ENCODE measurements around the gene RPS6KA4.

The RPS6KA4 gene

GRCh38 chr11:64352995-64353714 lies 5.8 kb upstream of the RPS6KA4 start:
- ChIA-PET POLR2A (ENCODE audit: low non-redundant PET) (interaction anchor here (0.8 to 1.9 kb wide), 2 partner anchors 11 to 35 kb away, joined by 3 to 9 read pairs; partner anchors contain the start of genes PRDX5 and TRMT112), CTCF (interaction anchor here (0.7 to 4.9 kb wide), 6 partner anchors 9 to 193 kb away, joined by 3 to 34 read pairs (median 4); partner anchors contain the start of genes PRDX5 and TRMT112)
- DNase-seq (ENCODE audit: low spot score), result no peak
- peak overlapping the region; percentile 52 for H3K27ac ChIP-seq
- TF ChIP-seq CTCF (conservative IDR thresholded peaks at IDR 0.05; ENCODE audit: low read depth), result no peak

- DNase-seq (ENCODE audit: low spot score), result no peak
- peak overlapping the region; percentile 52 for H3K27ac ChIP-seq
- POLR2A ChIA-PET (ENCODE audit: low non-redundant PET), result interaction anchor here (1.9 kb wide), 1 partner anchor 36 kb away, joined by 9 read pairs; the partner anchor contains the start of genes PRDX5 and TRMT112
- no peak for TF ChIP-seq CTCF (conservative IDR thresholded peaks at IDR 0.05; ENCODE audit: low read depth)
- CTCF ChIA-PET, result interaction anchor here (0.5 to 4.9 kb wide), 12 partner anchors 8 to 1652 kb away, joined by 3 to 34 read pairs (median 6); partner anchors contain the start of genes PRDX5 and TRMT112
Measured at GRCh38 chr11:64353715-64354506, 5.1 kb upstream of the RPS6KA4 start.

DNA sequence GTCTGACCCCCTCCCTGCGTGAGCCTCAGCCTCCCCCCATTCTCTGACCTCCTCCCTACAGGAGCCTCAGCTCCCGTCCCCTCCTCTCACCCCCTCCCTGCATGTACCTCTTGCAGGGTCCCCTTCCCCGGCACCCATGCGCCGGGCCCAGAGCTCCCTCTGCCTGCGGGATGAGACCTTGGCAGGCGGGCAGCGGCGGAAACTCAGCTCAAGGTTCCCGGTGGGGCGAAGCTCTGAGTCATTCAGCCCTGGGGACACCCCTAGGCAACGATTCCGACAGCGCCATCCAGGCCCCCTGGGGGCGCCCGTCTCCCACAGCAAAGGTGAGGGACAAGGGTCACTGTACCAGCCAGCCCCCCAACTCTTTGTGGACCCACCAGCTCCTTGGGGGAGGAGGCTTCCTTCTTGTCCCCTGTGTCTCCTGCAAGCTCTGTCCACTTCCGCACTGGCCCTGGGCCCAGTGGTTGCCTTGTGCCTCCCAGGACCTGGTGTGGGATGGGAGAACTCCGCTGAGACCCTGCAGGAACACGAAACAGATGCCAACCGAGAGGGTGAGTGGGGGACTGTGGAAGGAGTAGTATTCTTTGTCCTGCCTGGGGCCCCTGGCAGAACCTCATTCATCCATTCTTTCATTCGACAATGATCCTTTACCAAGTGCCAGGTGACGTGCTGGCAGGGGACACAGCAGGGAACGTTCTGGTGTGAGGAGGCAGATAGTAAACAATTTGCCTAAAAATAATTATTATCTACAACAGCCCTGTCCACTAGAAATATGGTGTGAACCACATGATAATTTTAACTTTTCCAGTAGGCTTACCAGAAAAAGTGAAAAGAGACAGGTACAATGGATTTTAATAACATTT lies 3.7 kb upstream of the RPS6KA4 start:
- TF ChIP-seq CTCF (conservative IDR thresholded peaks at IDR 0.05; ENCODE audit: low read depth), result peak; percentile 90
- CTCF ChIA-PET, result interaction anchor here (0.6 to 4.9 kb wide), 24 partner anchors 10 to 819 kb away, joined by 3 to 34 read pairs (median 5); partner anchors contain the start of genes PRDX5 and TRMT112
- POLR2A ChIA-PET (ENCODE audit: low non-redundant PET), result interaction anchor here (0.6 to 1.4 kb wide), 3 partner anchors 38 to 296 kb away, joined by 3 to 7 read pairs (median 3); partner anchors contain the start of genes PRDX5 and TRMT112
- H3K27ac ChIP-seq, result peak overlapping the region; percentile 98
- peak; percentile 81 for DNase-seq (ENCODE audit: low spot score)

DNA sequence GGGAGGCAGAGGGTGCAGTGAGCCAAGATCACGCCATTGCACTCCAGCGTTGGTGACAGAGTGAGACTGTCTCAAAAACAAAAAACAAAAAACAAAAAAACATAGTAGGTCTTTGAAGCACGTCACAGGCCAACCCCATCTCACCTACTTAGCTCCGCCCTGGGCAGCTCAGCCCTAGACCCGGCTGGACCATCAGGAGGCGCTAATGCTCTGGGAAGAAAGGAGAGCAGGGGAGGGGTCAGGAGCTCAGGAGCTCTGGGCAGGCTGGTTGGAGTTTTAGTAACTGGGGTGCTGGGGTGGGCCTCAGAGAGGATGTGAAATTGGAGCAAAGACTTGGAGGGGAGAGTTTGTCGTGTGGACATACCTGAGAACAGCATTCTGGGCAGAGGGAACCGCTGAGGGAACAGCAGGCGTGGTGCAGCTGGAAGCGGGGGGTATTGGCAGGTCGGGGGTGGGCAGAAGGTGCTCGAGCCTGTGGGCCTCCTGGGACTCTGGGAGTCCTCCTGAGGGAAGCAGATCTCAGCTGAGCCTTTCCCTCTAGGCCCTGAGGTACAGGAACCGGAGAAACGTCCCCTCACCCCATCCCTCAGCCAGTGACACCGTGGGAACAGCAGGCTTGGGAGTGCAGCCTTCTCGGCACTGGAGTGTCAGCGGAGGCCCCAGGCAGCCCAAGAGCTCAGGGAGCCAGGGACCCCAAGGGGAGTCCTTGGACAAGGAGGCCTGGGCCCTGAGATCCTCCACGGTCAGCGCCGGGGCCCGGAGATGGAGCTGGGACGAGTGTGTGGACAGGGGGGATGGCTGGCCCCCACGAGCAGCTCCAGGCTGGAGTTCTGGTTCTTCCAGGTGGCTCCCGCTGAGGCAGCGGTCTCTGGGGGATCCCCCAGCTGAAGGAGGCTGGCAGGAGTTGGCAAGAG lies 2.2 kb upstream of the RPS6KA4 start:
- peak; percentile 36 for TF ChIP-seq CTCF (conservative IDR thresholded peaks at IDR 0.05; ENCODE audit: low read depth)
- CTCF ChIA-PET, result interaction anchor here (0.6 to 4.9 kb wide), 5 partner anchors 25 to 790 kb away, joined by 3 to 34 read pairs (median 3); partner anchors contain the start of gene TRMT112
- POLR2A ChIA-PET (ENCODE audit: low non-redundant PET), result interaction anchor here (3.2 kb wide), 1 partner anchor 40 kb away, joined by 19 read pairs; the partner anchor contains the start of genes PRDX5 and TRMT112
- DNase-seq (ENCODE audit: low spot score), result no peak
- H3K27ac ChIP-seq, result peak overlapping the region; percentile 98

DNA sequence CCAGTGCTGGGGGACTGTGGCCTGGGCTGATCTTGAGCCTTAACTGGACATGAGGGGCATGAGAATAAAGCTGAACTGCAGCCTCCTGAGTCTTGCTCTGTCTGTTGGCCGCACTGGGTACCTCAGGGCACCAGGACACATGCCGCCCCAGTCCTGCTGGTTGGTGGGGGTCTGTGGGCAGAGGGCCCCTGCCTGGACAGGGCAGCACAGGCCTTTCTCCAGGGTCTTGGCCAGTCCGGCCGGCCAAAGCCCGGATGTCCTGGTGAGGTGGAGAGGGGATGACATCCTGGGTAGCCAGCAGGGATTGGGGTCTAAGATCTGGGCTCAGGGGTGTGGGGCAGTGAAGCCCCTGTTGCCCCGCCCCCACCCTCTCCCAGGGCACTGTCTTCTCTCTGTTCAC lies 1.5 kb upstream of the RPS6KA4 start:
- peak overlapping the region; percentile 98 for H3K27ac ChIP-seq
- no peak for TF ChIP-seq CTCF (conservative IDR thresholded peaks at IDR 0.05; ENCODE audit: low read depth)
- DNase-seq (ENCODE audit: low spot score), result no peak
- ChIA-PET CTCF (interaction anchor here (0.6 to 1.0 kb wide), 2 partner anchors 39 to 40 kb away, joined by 3 read pairs; partner anchors contain the start of gene TRMT112), POLR2A (ENCODE audit: low non-redundant PET) (interaction anchor here (0.8 to 3.2 kb wide), 2 partner anchors 40 to 48 kb away, joined by 3 to 19 read pairs; partner anchors contain the start of genes PRDX5 and TRMT112)

Data from RWPE1 (cell line).